Measurements from ENCODE around the gene ARHGAP21.
"Not testable (repeated sequence)": the region's sequence is repeated elsewhere in the genome, so short reads cannot be mapped to it uniquely, and the experiment has no call there.

Gene ARHGAP21

GRCh38 chr10:24723788-24724380 lies at the start of gene ARHGAP21:
ARHGAP21 (minus strand) TSS chr10:24723887; CDS start chr10:24721899, 1,988 bp downstream.
- Histone ChIP-seq H3K4me2 (ENCODE audit: low read length) (peak within 1 kb of the TSS; percentile 97), H3K4me3 (ENCODE audit: low read length) (peak within 1 kb of the TSS; percentile 81), H3K27ac (ENCODE audit: low read depth, low read length) (peak within 1 kb of the TSS; percentile 91), H3K27me3 (ENCODE audit: control insufficient read depth, low read length) (no peaks in the 10 kb centered on the region), H3K9me3 (ENCODE audit: control insufficient read depth, insufficient read depth, low read length) (no peaks in the 10 kb centered on the region), H3K36me3 (ENCODE audit: control insufficient read depth, low read length) (peaks cover 18% of the 10 kb centered on the region), H3K9me2 (replicated peaks; ENCODE audit: control insufficient read depth, low read length) (no peaks in the 10 kb centered on the region), H3K4me1 (ENCODE audit: control insufficient read depth, low read length) (peaks cover 43% of the 10 kb centered on the region), H3K79me2 (ENCODE audit: control insufficient read depth, low read length) (peaks cover 40% of the 10 kb centered on the region), H3F3A (ENCODE audit: control insufficient read depth, insufficient read depth) (peaks cover 6% of the 10 kb centered on the region), H4K20me1 (ENCODE audit: control insufficient read depth, insufficient read depth, low read depth, low read length) (peaks cover 19% of the 10 kb centered on the region)
- TF ChIP-seq, protein P1, sequence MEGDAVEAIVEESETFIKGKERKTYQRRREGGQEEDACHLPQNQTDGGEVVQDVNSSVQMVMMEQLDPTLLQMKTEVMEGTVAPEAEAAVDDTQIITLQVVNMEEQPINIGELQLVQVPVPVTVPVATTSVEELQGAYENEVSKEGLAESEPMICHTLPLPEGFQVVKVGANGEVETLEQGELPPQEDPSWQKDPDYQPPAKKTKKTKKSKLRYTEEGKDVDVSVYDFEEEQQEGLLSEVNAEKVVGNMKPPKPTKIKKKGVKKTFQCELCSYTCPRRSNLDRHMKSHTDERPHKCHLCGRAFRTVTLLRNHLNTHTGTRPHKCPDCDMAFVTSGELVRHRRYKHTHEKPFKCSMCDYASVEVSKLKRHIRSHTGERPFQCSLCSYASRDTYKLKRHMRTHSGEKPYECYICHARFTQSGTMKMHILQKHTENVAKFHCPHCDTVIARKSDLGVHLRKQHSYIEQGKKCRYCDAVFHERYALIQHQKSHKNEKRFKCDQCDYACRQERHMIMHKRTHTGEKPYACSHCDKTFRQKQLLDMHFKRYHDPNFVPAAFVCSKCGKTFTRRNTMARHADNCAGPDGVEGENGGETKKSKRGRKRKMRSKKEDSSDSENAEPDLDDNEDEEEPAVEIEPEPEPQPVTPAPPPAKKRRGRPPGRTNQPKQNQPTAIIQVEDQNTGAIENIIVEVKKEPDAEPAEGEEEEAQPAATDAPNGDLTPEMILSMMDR (IDR thresholded peaks at IDR 0.05; ENCODE audit: low read depth, low read length, poor library complexity, severe bottlenecking): peak; percentile 36
- TF ChIP-seq EZH2phosphoT487 (IDR thresholded peaks at IDR 0.05; ENCODE audit: borderline replicate concordance, low read length): no peak

GRCh38 chr10:24771943-24772694 lies 48.4 kb upstream of the ARHGAP21 start:
- Histone ChIP-seq H3K4me1 (ENCODE audit: control insufficient read depth, low read length) (no peaks in the 10 kb centered on the region), H3K4me2 (ENCODE audit: low read length) (no peak overlapping the region), H3F3A (ENCODE audit: control insufficient read depth, insufficient read depth) (no peaks in the 10 kb centered on the region), H4K20me1 (ENCODE audit: control insufficient read depth, insufficient read depth, low read depth, low read length) (no peaks in the 10 kb centered on the region), H3K27ac (ENCODE audit: low read depth, low read length) (no peak overlapping the region), H3K27me3 (ENCODE audit: control insufficient read depth, low read length) (peaks cover 2% of the 10 kb centered on the region; the same call in 1 of the 2 replicates), H3K36me3 (ENCODE audit: control insufficient read depth, low read length) (no peaks in the 10 kb centered on the region), H3K4me3 (ENCODE audit: low read length) (no peak overlapping the region), H3K9me2 (replicated peaks; ENCODE audit: control insufficient read depth, low read length) (no peaks in the 10 kb centered on the region), H3K79me2 (ENCODE audit: control insufficient read depth, low read length) (no peaks in the 10 kb centered on the region), H3K9me3 (ENCODE audit: control insufficient read depth, insufficient read depth, low read length) (no peaks in the 10 kb centered on the region)
- TF ChIP-seq EZH2phosphoT487 (IDR thresholded peaks at IDR 0.05; ENCODE audit: borderline replicate concordance, low read length): no peak
- TF ChIP-seq, protein P1 (IDR thresholded peaks at IDR 0.05; ENCODE audit: low read depth, low read length, poor library complexity, severe bottlenecking): no peak

DNA sequence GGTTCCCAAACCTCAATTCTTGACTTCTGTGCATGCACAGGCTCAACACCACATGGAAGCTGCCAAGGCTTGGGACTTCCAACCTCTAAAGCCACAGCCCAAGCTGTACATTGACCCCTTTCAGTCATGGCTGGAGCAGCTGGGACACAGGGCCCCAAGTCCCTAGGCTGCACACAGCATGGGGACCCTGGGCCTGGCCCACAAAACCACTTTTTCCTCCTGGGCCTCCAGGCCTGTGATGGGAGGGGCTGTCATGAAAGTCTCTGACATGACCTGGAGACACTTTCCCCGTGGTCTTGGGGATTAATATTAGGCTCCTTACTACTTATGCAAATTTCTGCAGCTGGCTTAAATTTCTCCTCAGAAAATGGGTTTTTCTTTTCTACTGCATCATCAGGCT lies 41.3 kb upstream of the ARHGAP21 start:
- H3K4me2 ChIP-seq (ENCODE audit: low read length); H3F3A ChIP-seq (ENCODE audit: control insufficient read depth, insufficient read depth); H3K27me3 ChIP-seq (ENCODE audit: control insufficient read depth, low read length); H3K36me3 ChIP-seq (ENCODE audit: control insufficient read depth, low read length); H3K4me1 ChIP-seq (ENCODE audit: control insufficient read depth, low read length); H3K27ac ChIP-seq (ENCODE audit: low read depth, low read length); H4K20me1 ChIP-seq (ENCODE audit: control insufficient read depth, insufficient read depth, low read depth, low read length); H3K9me3 ChIP-seq (ENCODE audit: control insufficient read depth, insufficient read depth, low read length); H3K79me2 ChIP-seq (ENCODE audit: control insufficient read depth, low read length); H3K4me3 ChIP-seq (ENCODE audit: low read length); H3K9me2 ChIP-seq (replicated peaks; ENCODE audit: control insufficient read depth, low read length): not testable (repeated sequence)

GRCh38 chr10:24762966-24763623 lies 39.4 kb upstream of the ARHGAP21 start:
- Histone ChIP-seq H3K36me3 (ENCODE audit: control insufficient read depth, low read length) (no peaks in the 10 kb centered on the region), H3F3A (ENCODE audit: control insufficient read depth, insufficient read depth) (no peaks in the 10 kb centered on the region), H3K27me3 (ENCODE audit: control insufficient read depth, low read length) (no peaks in the 10 kb centered on the region), H3K27ac (ENCODE audit: low read depth, low read length) (no peak overlapping the region), H3K4me3 (ENCODE audit: low read length) (no peak overlapping the region), H3K4me1 (ENCODE audit: control insufficient read depth, low read length) (no peaks in the 10 kb centered on the region), H3K9me3 (ENCODE audit: control insufficient read depth, insufficient read depth, low read length) (no peaks in the 10 kb centered on the region), H3K79me2 (ENCODE audit: control insufficient read depth, low read length) (no peaks in the 10 kb centered on the region), H3K9me2 (replicated peaks; ENCODE audit: control insufficient read depth, low read length) (no peaks in the 10 kb centered on the region), H3K4me2 (ENCODE audit: low read length) (no peak overlapping the region), H4K20me1 (ENCODE audit: control insufficient read depth, insufficient read depth, low read depth, low read length) (no peaks in the 10 kb centered on the region)
- TF ChIP-seq, protein P1 (IDR thresholded peaks at IDR 0.05; ENCODE audit: low read depth, low read length, poor library complexity, severe bottlenecking): no peak
- no peak for TF ChIP-seq EZH2phosphoT487 (IDR thresholded peaks at IDR 0.05; ENCODE audit: borderline replicate concordance, low read length)

Data from DOHH2 (cell line).